B cell (primary cell): ENCODE measurements around the gene NREP.

Experiments
- CTCF ChIP-seq: fragments of 200-600 bp; IDR thresholded peaks from one replicate; pipeline ENCODE4 v1.8.0; 2022; ENCODE audit warnings: antibody characterized with exemption, mild to moderate bottlenecking
- EZH2 ChIP-seq: IDR thresholded peaks from 2 replicates; pipeline ENCODE4 v1.6.1; 2012; ENCODE audit warnings: borderline replicate concordance, low read depth, mild to moderate bottlenecking, moderate library complexity, low read length; ENCODE audit not compliant: insufficient read depth, poor library complexity, severe bottlenecking

GRCh38 chr5:111746791-111747190 lies 10.2 kb downstream of the NREP start:
- TF ChIP-seq CTCF: no peak
- no peak for TF ChIP-seq EZH2
